GM12878 (cell line): ENCODE measurements around the gene INPP1. TPM values are rescaled to one million over a fixed set of nuclear protein-coding genes. Genes with fewer than 3 reads are reported as not detected.

Source experiments
- BCL11A ChIP-seq: IDR thresholded peaks from 2 replicates; pipeline ENCODE4 v1.6.1; 2011; ENCODE audit warnings: low read depth, low read length
- CEBPB ChIP-seq, 2 experiments: fragments of 150-350 bp in 1 of 2; IDR thresholded peaks; 2 replicates each; pipeline ENCODE4 v1.6.1; 2012 to 2014; ENCODE audit warnings: low read depth in 2 of 2, low read length in 2 of 2, borderline replicate concordance in 1 of 2, inconsistent platforms in 1 of 2
- CREM ChIP-seq: IDR thresholded peaks from 2 replicates; pipeline ENCODE4 v1.6.1; 2014; ENCODE audit warnings: antibody characterized with exemption, low read depth
- EGR1 ChIP-seq, 2 experiments: IDR thresholded peaks; 1 replicate in 1 of 2; 2 replicates in 1 of 2; pipeline ENCODE4 v1.6.1; 2011 to 2012; ENCODE audit warnings: low read depth in 2 of 2, low read length in 2 of 2, borderline replicate concordance in 1 of 2, mild to moderate bottlenecking in 1 of 2, moderate library complexity in 1 of 2
- IRF3 ChIP-seq: fragments of 450-650 bp; IDR thresholded peaks from 2 replicates; pipeline ENCODE4 v1.6.1; 2014; ENCODE audit warnings: mild to moderate bottlenecking
- IRF5 ChIP-seq: fragments of 450-650 bp; IDR thresholded peaks from 2 replicates; pipeline ENCODE4 v1.6.1; 2017; ENCODE audit warnings: borderline replicate concordance
- POLR2AphosphoS5 ChIP-seq: IDR thresholded peaks from 2 replicates; pipeline ENCODE4 v1.6.1; 2011; ENCODE audit warnings: mild to moderate bottlenecking, low read length, inconsistent platforms
- RAD21 ChIP-seq: IDR thresholded peaks from 2 replicates; pipeline ENCODE4 v1.6.1; 2011; ENCODE audit warnings: mild to moderate bottlenecking, low read depth, low read length, moderate library complexity; ENCODE audit not compliant: insufficient read depth
- RELB ChIP-seq: fragments of 450-650 bp; IDR thresholded peaks from 2 replicates; pipeline ENCODE4 v1.6.1; 2017; ENCODE audit warnings: low read depth, mild to moderate bottlenecking, moderate library complexity
- RUNX3 ChIP-seq: IDR thresholded peaks from 2 replicates; pipeline ENCODE4 v1.6.1; 2012; ENCODE audit warnings: low read length, inconsistent platforms
- TARDBP ChIP-seq: IDR thresholded peaks from 2 replicates; pipeline ENCODE4 v1.6.1; 2016; ENCODE audit warnings: borderline replicate concordance
- ZBTB4 ChIP-seq: fragments of 450-650 bp; formaldehyde crosslinking; IDR thresholded peaks from 2 replicates; pipeline ENCODE4 v1.4.0; 2022; ENCODE audit warnings: mild to moderate bottlenecking, moderate library complexity
- ZNF217 ChIP-seq: fragments of 450-650 bp; IDR thresholded peaks from 2 replicates; pipeline ENCODE4 v1.6.1; 2017; ENCODE audit warnings: antibody characterized with exemption, mild to moderate bottlenecking
- ZNF24 ChIP-seq: fragments of 450-650 bp; IDR thresholded peaks from 2 replicates; pipeline ENCODE4 v1.6.1; 2017; ENCODE audit warnings: antibody characterized with exemption, mild to moderate bottlenecking
- polyA plus RNA-seq, 11 experiments: library from polyadenylated mRNA; depleted of rRNA in 4 of 11; unstranded in 6 of 11; stranded (reverse) in 5 of 11; fragments of >200 nt; fragmentation: Nextera tagmentation in 4 of 11; fragmentation: Illumina TruSeq in 1 of 11; extraction: Ambion mirVana in 4 of 11; extraction: Trizol in 1 of 11; gene quantifications; 1 replicate in 1 of 11; 2 replicates in 10 of 11; pipeline versions ENCODE4 v1.2.1 to v1.2.3, GENCODE V29; 2011 to 2016; ENCODE audit warnings: inconsistent platforms in 2 of 11, missing spikeins in 2 of 11, low read depth in 1 of 11
- total RNA-seq, 4 experiments: library from RNA; depleted of rRNA in 3 of 4; stranded (reverse); fragments of >200 nt in 3 of 4; fragmentation: Illumina TruSeq in 1 of 4; extraction: Trizol in 1 of 4; gene quantifications; 2 replicates each; pipeline versions ENCODE4 v1.2.1 to v1.2.3, GENCODE V29; 2013 to 2021

INPP1 gene
- total and polyA plus RNA-seq, 10 of the 15 experiments (the other 5 are each of a cell fraction or from before 2014, with no cell fraction given): 3.3 to 17.9 (median 11.1) TPM

- no peak for TF ChIP-seq RELB
- no peak for TF ChIP-seq CREM
- no peak for TF ChIP-seq EGR1 (IDR thresholded peaks at IDR 0.05; ENCODE audit: borderline replicate concordance in 1 of 2, low read depth in 2 of 2, low read length in 2 of 2)
- no peak for TF ChIP-seq ZNF217
- no peak for TF ChIP-seq POLR2AphosphoS5
- no peak for TF ChIP-seq RUNX3
- TF ChIP-seq ZNF24: no peak
- no peak for TF ChIP-seq IRF3
- TF ChIP-seq TARDBP: no peak
- TF ChIP-seq IRF5: no peak
- no peak for TF ChIP-seq BCL11A
- TF ChIP-seq RAD21: no peak
- TF ChIP-seq CEBPB (IDR thresholded peaks at IDR 0.05; ENCODE audit: borderline replicate concordance in 1 of 2, low read depth in 2 of 2, low read length in 2 of 2): no peak
- TF ChIP-seq ZBTB4 (CRISPR knock-in tag): no peak
These were observed 10.0 kb upstream of the INPP1 start (continued) for GRCh38 chr2:190333395-190333794.
